Astrocyte (in vitro differentiated cells and primary cell): Measurements from ENCODE around the gene CDC14B. TPM values are rescaled to one million over a fixed set of nuclear protein-coding genes. Genes with fewer than 3 reads are reported as not detected.

ENCODE experiments used
- DNase-seq: peaks from one replicate; pipeline ENCODE4 v3.0.0-alpha.2; 2010; ENCODE audit warnings: low read depth
- FAIRE-seq: peaks from 2 replicates; lab custom pipeline; 2011; peaks lifted over from hg19 to GRCh38; lab: Jason Lieb, UNC
- H2AFZ ChIP-seq: 2 replicates; pipeline ENCODE4 v1.6.0; 2012; ENCODE audit warnings: low read depth, low read length, inconsistent platforms
- H3K27ac ChIP-seq: 2 replicates; pipeline ENCODE4 v1.5.1; 2011; ENCODE audit warnings: low read depth, low read length, inconsistent platforms
- H3K27me3 ChIP-seq: 2 replicates; pipeline ENCODE4 v1.6.0; 2011; ENCODE audit warnings: low read length, inconsistent platforms; ENCODE audit not compliant: insufficient read depth
- H3K36me3 ChIP-seq: 2 replicates; pipeline ENCODE4 v1.5.1; 2011; ENCODE audit warnings: low read length, inconsistent platforms; ENCODE audit not compliant: insufficient read depth
- H3K4me1 ChIP-seq: 2 replicates; pipeline ENCODE4 v1.5.1; 2011; ENCODE audit warnings: low read length, inconsistent platforms; ENCODE audit not compliant: insufficient read depth
- H3K4me2 ChIP-seq: 2 replicates; pipeline ENCODE4 v1.6.0; 2012; ENCODE audit warnings: low read length, inconsistent platforms
- H3K4me3 ChIP-seq: 2 replicates; pipeline ENCODE4 v1.5.1; 2011; ENCODE audit warnings: low read depth, mild to moderate bottlenecking, low read length, inconsistent platforms; ENCODE audit not compliant: insufficient read depth
- H3K79me2 ChIP-seq: 2 replicates; pipeline ENCODE4 v1.6.0; 2012; ENCODE audit warnings: mild to moderate bottlenecking, low read length, inconsistent platforms; ENCODE audit not compliant: insufficient read depth
- H3K9ac ChIP-seq: 2 replicates; pipeline ENCODE4 v1.6.0; 2012; ENCODE audit warnings: mild to moderate bottlenecking, low read length, inconsistent platforms
- H3K9me3 ChIP-seq: 2 replicates; pipeline ENCODE4 v1.5.1; 2012; ENCODE audit warnings: low read depth, mild to moderate bottlenecking, low read length, inconsistent platforms; ENCODE audit not compliant: insufficient read depth
- H4K20me1 ChIP-seq: 2 replicates; pipeline ENCODE4 v1.6.0; 2012; ENCODE audit warnings: low read length, inconsistent platforms; ENCODE audit not compliant: insufficient read depth
- H3K27ac Mint-ChIP-seq: one replicate; pipeline ENCODE4 v1.8.0; 2021; ENCODE audit warnings: mild to moderate bottlenecking, mixed read lengths; ENCODE audit not compliant: unreplicated experiment
- H3K27me3 Mint-ChIP-seq: one replicate; pipeline ENCODE4 v1.8.0; 2021; ENCODE audit warnings: low read depth, mixed read lengths; ENCODE audit not compliant: unreplicated experiment
- H3K36me3 Mint-ChIP-seq: one replicate; pipeline ENCODE4 v1.8.0; 2021; ENCODE audit warnings: low read depth, mixed read lengths; ENCODE audit not compliant: unreplicated experiment
- H3K4me1 Mint-ChIP-seq: one replicate; pipeline ENCODE4 v1.8.0; 2021; ENCODE audit warnings: low read depth, mixed read lengths; ENCODE audit not compliant: unreplicated experiment
- H3K4me3 Mint-ChIP-seq: one replicate; pipeline ENCODE4 v1.8.0; 2021; ENCODE audit warnings: mild to moderate bottlenecking, moderate library complexity, mixed read lengths; ENCODE audit not compliant: unreplicated experiment
- H3K9me3 Mint-ChIP-seq: one replicate; pipeline ENCODE4 v1.8.0; 2021; ENCODE audit warnings: mild to moderate bottlenecking, mixed read lengths; ENCODE audit not compliant: unreplicated experiment
- CTCF ChIP-seq: IDR thresholded peaks from 2 replicates; pipeline ENCODE4 v1.5.1; 2011; ENCODE audit warnings: low read depth, mild to moderate bottlenecking, inconsistent platforms, low read length, moderate library complexity; ENCODE audit not compliant: insufficient read depth
- EZH2 ChIP-seq: IDR thresholded peaks from 2 replicates; pipeline ENCODE4 v1.6.1; 2012; ENCODE audit warnings: mild to moderate bottlenecking, low read length, inconsistent platforms; ENCODE audit not compliant: insufficient read depth
- total RNA-seq: library from RNA; stranded (reverse); gene quantifications from 2 replicates; pipeline ENCODE4 v1.2.1, GENCODE V29; 2021

The CDC14B gene
- total RNA-seq, 1 donor from 2014 or later: 22.5 TPM

- Histone ChIP-seq H3K27me3 (no peaks in the 10 kb centered on the region), H3K79me2 (peaks cover 30% of the 10 kb centered on the region), H3K9me3 (no peaks in the 10 kb centered on the region), H4K20me1 (peaks cover 31% of the 10 kb centered on the region), H3K4me1 (peaks cover 11% of the 10 kb centered on the region), H3K9ac (no peak overlapping the region), H2AFZ (no peak overlapping the region), H3K4me2 (no peak overlapping the region), H3K27ac (no peak overlapping the region), H3K36me3 (no peaks in the 10 kb centered on the region), H3K4me3 (no peak overlapping the region)
- FAIRE-seq: no peak
- Mint-ChIP-seq H3K27me3 (no peaks in the 10 kb centered on the region), H3K27ac (no peak overlapping the region), H3K36me3 (no peaks in the 10 kb centered on the region), H3K9me3 (no peaks in the 10 kb centered on the region), H3K4me3 (no peak overlapping the region), H3K4me1 (peaks cover 25% of the 10 kb centered on the region)
- DNase-seq: no peak
- TF ChIP-seq EZH2 (no peak), CTCF (no peak)
Observed at GRCh38 chr9:96611302-96611701, 8.3 kb downstream of the CDC14B start.

- Histone ChIP-seq H4K20me1 (peaks cover 20% of the 10 kb centered on the region), H2AFZ (no peak overlapping the region), H3K79me2 (peaks cover 23% of the 10 kb centered on the region), H3K9ac (no peak overlapping the region), H3K27me3 (no peaks in the 10 kb centered on the region), H3K4me3 (no peak overlapping the region), H3K27ac (no peak overlapping the region), H3K36me3 (no peaks in the 10 kb centered on the region), H3K4me1 (peaks cover 11% of the 10 kb centered on the region), H3K4me2 (no peak overlapping the region), H3K9me3 (no peaks in the 10 kb centered on the region)
- Mint-ChIP-seq H3K4me3 (no peak overlapping the region), H3K27ac (no peak overlapping the region), H3K36me3 (no peaks in the 10 kb centered on the region), H3K27me3 (no peaks in the 10 kb centered on the region), H3K4me1 (peaks cover 29% of the 10 kb centered on the region), H3K9me3 (no peaks in the 10 kb centered on the region)
- DNase-seq: no peak
- FAIRE-seq: no peak
- TF ChIP-seq EZH2 (no peak), CTCF (no peak)
Observed at GRCh38 chr9:96609732-96610131, 9.9 kb downstream of the CDC14B start.

- Histone ChIP-seq H3K36me3 (no peaks in the 10 kb centered on the region), H3K27ac (no peak overlapping the region), H3K79me2 (peaks cover 15% of the 10 kb centered on the region), H3K9ac (no peak overlapping the region), H2AFZ (no peak overlapping the region), H3K4me1 (peaks cover 11% of the 10 kb centered on the region), H3K4me3 (no peak overlapping the region), H3K27me3 (no peaks in the 10 kb centered on the region), H3K4me2 (no peak overlapping the region), H3K9me3 (no peaks in the 10 kb centered on the region), H4K20me1 (peaks cover 11% of the 10 kb centered on the region)
- no peak overlapping the region for H3K4me3 Mint-ChIP-seq
- no peaks in the 10 kb centered on the region for H3K9me3 Mint-ChIP-seq
- H3K27ac Mint-ChIP-seq: no peak overlapping the region
- FAIRE-seq (no peak), DNase-seq (no peak)
- peaks cover 27% of the 10 kb centered on the region for H3K4me1 Mint-ChIP-seq
- H3K27me3 Mint-ChIP-seq: no peaks in the 10 kb centered on the region
- H3K36me3 Mint-ChIP-seq: no peaks in the 10 kb centered on the region
- TF ChIP-seq EZH2: no peak
- TF ChIP-seq CTCF: no peak
Observed at GRCh38 chr9:96607971-96608370, 11.7 kb downstream of the CDC14B start.
